HepG2 (cell line): Measurements from ENCODE around the gene TIMM13. TPM values are rescaled to one million over a fixed set of nuclear protein-coding genes. Genes with fewer than 3 reads are reported as not detected.

Source experiments
- CHCHD3 ChIP-seq: sonication (generic); formaldehyde crosslinking; IDR thresholded peaks from 2 replicates; pipeline ENCODE4 v1.8.0; 2022; ENCODE audit warnings: mild to moderate bottlenecking, missing genetic modification reagents, moderate library complexity
- CREB1 ChIP-seq, 2 experiments: fragments of 450-650 bp in 1 of 2; IDR thresholded peaks; 2 replicates each; pipeline ENCODE4 v1.6.1; 2016 to 2017; ENCODE audit warnings: control low read depth in 1 of 2, mild to moderate bottlenecking in 1 of 2, missing compliant biosample characterization in 1 of 2, missing genetic modification characterization in 1 of 2
- GABPA ChIP-seq, 2 experiments: IDR thresholded peaks; 2 replicates each; pipeline ENCODE4 v1.6.1; 2011 to 2016; ENCODE audit warnings: low read depth in 2 of 2, low read length in 1 of 2, missing biosample characterization in 1 of 2, missing genetic modification characterization in 1 of 2
- KMT2B ChIP-seq: IDR thresholded peaks from 2 replicates; pipeline ENCODE4 v1.6.1; 2016; ENCODE audit warnings: missing genetic modification reagents, missing compliant biosample characterization
- MATR3 ChIP-seq: sonication (generic); formaldehyde crosslinking; IDR thresholded peaks from 2 replicates; pipeline ENCODE4 v1.4.0; 2020; ENCODE audit warnings: missing genetic modification reagents
- MBD4 ChIP-seq: IDR thresholded peaks from 2 replicates; pipeline ENCODE4 v1.6.1; 2012; ENCODE audit warnings: low read length, inconsistent platforms, borderline replicate concordance
- MTA3 ChIP-seq: sonication (generic); formaldehyde crosslinking; IDR thresholded peaks from 2 replicates; pipeline ENCODE4 v1.4.0; 2020; ENCODE audit warnings: missing genetic modification reagents
- MXD3 ChIP-seq: IDR thresholded peaks from 2 replicates; pipeline ENCODE4 v1.6.1; 2016; ENCODE audit warnings: mild to moderate bottlenecking, missing biosample characterization, missing genetic modification reagents
- ONECUT2 ChIP-seq: sonication (generic); formaldehyde crosslinking; IDR thresholded peaks from 2 replicates; pipeline ENCODE4 v1.4.0; 2020; ENCODE audit warnings: missing genetic modification reagents
- SSRP1 ChIP-seq: IDR thresholded peaks from 2 replicates; pipeline ENCODE4 v1.6.1; 2016; ENCODE audit warnings: control low read depth
- TAF1 ChIP-seq: sonication (generic); formaldehyde crosslinking; IDR thresholded peaks from 2 replicates; pipeline ENCODE4 v1.4.0; 2020; ENCODE audit warnings: missing genetic modification reagents
- TEAD2 ChIP-seq: sonication (generic); formaldehyde crosslinking; IDR thresholded peaks from 2 replicates; pipeline ENCODE4 v1.9.0; 2021; ENCODE audit warnings: missing genetic modification reagents
- TGIF2 ChIP-seq: IDR thresholded peaks from 2 replicates; pipeline ENCODE4 v1.6.1; 2016; ENCODE audit warnings: control low read depth, missing compliant biosample characterization
- ZHX1 ChIP-seq: sonication (generic); formaldehyde crosslinking; IDR thresholded peaks from 2 replicates; pipeline ENCODE4 v1.8.1; 2022; ENCODE audit warnings: low read depth, mild to moderate bottlenecking, missing genetic modification reagents
- ZKSCAN1 ChIP-seq: fragments of 150-350 bp; IDR thresholded peaks from 2 replicates; pipeline ENCODE4 v1.6.1; 2014; ENCODE audit warnings: low read length
- ZNF205 ChIP-seq: IDR thresholded peaks from 2 replicates; pipeline ENCODE4 v1.6.1; 2018; ENCODE audit warnings: missing biosample characterization, missing genetic modification reagents
- ZNF263 ChIP-seq: sonication (generic); formaldehyde crosslinking; IDR thresholded peaks from 2 replicates; pipeline ENCODE4 v1.4.0; 2020; ENCODE audit warnings: missing genetic modification reagents
- ZNF619 ChIP-seq: sonication (generic); formaldehyde crosslinking; IDR thresholded peaks from 2 replicates; pipeline ENCODE4 v1.4.0; 2020; ENCODE audit warnings: mild to moderate bottlenecking, missing genetic modification reagents
- ZNF652 ChIP-seq: IDR thresholded peaks from 2 replicates; pipeline ENCODE4 v1.6.1; 2016; ENCODE audit warnings: low read depth, borderline replicate concordance
- polyA plus RNA-seq, 8 experiments: library from polyadenylated mRNA; depleted of rRNA in 3 of 8; stranded (reverse) in 7 of 8; unstranded in 1 of 8; fragments of >200 nt; fragmentation: Illumina TruSeq in 4 of 8; extraction: Trizol in 4 of 8; gene quantifications; 2 replicates each; pipeline versions ENCODE4 v1.2.1 to v1.2.3, GENCODE V29; 2011 to 2016; ENCODE audit warnings: low read depth in 4 of 8, missing spikeins in 1 of 8, mixed read lengths in 1 of 8; ENCODE audit not compliant: insufficient read depth in 1 of 8
- total RNA-seq, 5 experiments: library from RNA; depleted of rRNA; stranded (reverse); fragments of >200 nt; fragmentation: Illumina TruSeq; extraction: Trizol; gene quantifications; 2 replicates each; pipeline ENCODE4 v1.2.3, GENCODE V29; 2016; ENCODE audit warnings: low read depth in 1 of 5
- TF ChIP-seq, protein P1 (sequence below): sonication (generic); formaldehyde crosslinking; IDR thresholded peaks from 2 replicates; pipeline ENCODE4 v1.4.0; 2020; ENCODE audit warnings: mild to moderate bottlenecking, missing genetic modification reagents, borderline replicate concordance
- TF ChIP-seq, protein P2 (sequence below): sonication (generic); formaldehyde crosslinking; IDR thresholded peaks from 2 replicates; pipeline ENCODE4 v1.8.1; 2023; ENCODE audit warnings: mild to moderate bottlenecking, missing genetic modification reagents
- TF ChIP-seq, protein P3 (sequence below): sonication (generic); formaldehyde crosslinking; IDR thresholded peaks from 2 replicates; pipeline ENCODE4 v1.4.0; 2020; ENCODE audit warnings: missing genetic modification reagents

Gene TIMM13
- total and polyA plus RNA-seq, 2 of the 13 experiments (the other 11 are each of a cell fraction or from before 2014, with no cell fraction given) = 48.4 to 108 TPM

GRCh38 chr19:2416321-2417097 lies 10.9 kb downstream of the TIMM13 start (continued):
- TF ChIP-seq MTA3 = no peak
- no peak for TF ChIP-seq ZKSCAN1
- no peak; the same call in 1 of the 2 replicates for TF ChIP-seq ZHX1
- TF ChIP-seq CREB1 (IDR thresholded peaks at IDR 0.05) = no peak
- peak; percentile 88 for TF ChIP-seq CREB1 (CRISPR knock-in tag; IDR thresholded peaks at IDR 0.05)
- peak; percentile 53 for TF ChIP-seq TGIF2 (CRISPR knock-in tag)
- TF ChIP-seq, protein P1, sequence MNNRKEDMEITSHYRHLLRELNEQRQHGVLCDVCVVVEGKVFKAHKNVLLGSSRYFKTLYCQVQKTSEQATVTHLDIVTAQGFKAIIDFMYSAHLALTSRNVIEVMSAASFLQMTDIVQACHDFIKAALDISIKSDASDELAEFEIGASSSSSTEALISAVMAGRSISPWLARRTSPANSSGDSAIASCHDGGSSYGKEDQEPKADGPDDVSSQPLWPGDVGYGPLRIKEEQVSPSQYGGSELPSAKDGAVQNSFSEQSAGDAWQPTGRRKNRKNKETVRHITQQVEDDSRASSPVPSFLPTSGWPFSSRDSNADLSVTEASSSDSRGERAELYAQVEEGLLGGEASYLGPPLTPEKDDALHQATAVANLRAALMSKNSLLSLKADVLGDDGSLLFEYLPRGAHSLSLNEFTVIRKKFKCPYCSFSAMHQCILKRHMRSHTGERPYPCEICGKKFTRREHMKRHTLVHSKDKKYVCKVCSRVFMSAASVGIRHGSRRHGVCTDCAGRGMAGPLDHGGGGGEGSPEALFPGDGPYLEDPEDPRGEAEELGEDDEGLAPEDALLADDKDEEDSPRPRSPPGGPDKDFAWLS (CRISPR knock-in tag) = no peak
- no peak for TF ChIP-seq TEAD2 (CRISPR knock-in tag)
- TF ChIP-seq KMT2B = peak; percentile 40
- TF ChIP-seq TAF1 = peak; percentile 48
- TF ChIP-seq ZNF263 (CRISPR knock-in tag) = peak; percentile 45; the same call in 1 of the 2 replicates
- TF ChIP-seq CHCHD3 (CRISPR knock-in tag) = no peak
- no peak for TF ChIP-seq ONECUT2
- peak; percentile 84 for TF ChIP-seq ZNF619 (CRISPR knock-in tag)
- TF ChIP-seq MXD3 (CRISPR knock-in tag) = peak; percentile 68; the same call in 1 of the 2 replicates
- no peak for TF ChIP-seq ZNF205 (CRISPR knock-in tag)
- no peak for TF ChIP-seq ZNF652 (CRISPR knock-in tag)
- TF ChIP-seq GABPA (IDR thresholded peaks at IDR 0.05; ENCODE audit: low read depth, low read length) = peak; percentile 84
- peak; percentile 95 for TF ChIP-seq GABPA (CRISPR knock-in tag; IDR thresholded peaks at IDR 0.05; ENCODE audit: low read depth)
- TF ChIP-seq, protein P2, sequence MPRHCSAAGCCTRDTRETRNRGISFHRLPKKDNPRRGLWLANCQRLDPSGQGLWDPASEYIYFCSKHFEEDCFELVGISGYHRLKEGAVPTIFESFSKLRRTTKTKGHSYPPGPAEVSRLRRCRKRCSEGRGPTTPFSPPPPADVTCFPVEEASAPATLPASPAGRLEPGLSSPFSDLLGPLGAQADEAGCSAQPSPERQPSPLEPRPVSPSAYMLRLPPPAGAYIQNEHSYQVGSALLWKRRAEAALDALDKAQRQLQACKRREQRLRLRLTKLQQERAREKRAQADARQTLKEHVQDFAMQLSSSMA = peak; percentile 67; the same call in 1 of the 2 replicates
- no peak for TF ChIP-seq MBD4
- no peak for TF ChIP-seq SSRP1 (CRISPR knock-in tag)
- TF ChIP-seq, protein P3, sequence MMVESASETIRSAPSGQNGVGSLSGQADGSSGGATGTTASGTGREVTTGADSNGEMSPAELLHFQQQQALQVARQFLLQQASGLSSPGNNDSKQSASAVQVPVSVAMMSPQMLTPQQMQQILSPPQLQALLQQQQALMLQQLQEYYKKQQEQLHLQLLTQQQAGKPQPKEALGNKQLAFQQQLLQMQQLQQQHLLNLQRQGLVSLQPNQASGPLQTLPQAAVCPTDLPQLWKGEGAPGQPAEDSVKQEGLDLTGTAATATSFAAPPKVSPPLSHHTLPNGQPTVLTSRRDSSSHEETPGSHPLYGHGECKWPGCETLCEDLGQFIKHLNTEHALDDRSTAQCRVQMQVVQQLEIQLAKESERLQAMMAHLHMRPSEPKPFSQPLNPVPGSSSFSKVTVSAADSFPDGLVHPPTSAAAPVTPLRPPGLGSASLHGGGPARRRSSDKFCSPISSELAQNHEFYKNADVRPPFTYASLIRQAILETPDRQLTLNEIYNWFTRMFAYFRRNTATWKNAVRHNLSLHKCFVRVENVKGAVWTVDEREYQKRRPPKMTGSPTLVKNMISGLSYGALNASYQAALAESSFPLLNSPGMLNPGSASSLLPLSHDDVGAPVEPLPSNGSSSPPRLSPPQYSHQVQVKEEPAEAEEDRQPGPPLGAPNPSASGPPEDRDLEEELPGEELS (CRISPR knock-in tag) = 0 out of 2 replicates have a peak, but pooled peaks have one; percentile 46
- no peak for TF ChIP-seq MATR3
